Tibial nerve (tissue), 4 donors: Measurements from ENCODE around the gene B4GALNT1. TPM values are rescaled to one million over a fixed set of nuclear protein-coding genes. Genes with fewer than 3 reads are reported as not detected.

Source experiments
- DNase-seq, 2 donors: peaks; one replicate each; pipeline ENCODE4 v3.0.0-alpha.2; 2019; ENCODE audit warnings: low spot score in 2 of 2
- H3K27ac ChIP-seq, 4 donors: fragments of 200-600 bp; sonication (generic) in 3 of 4; one replicate each; pipeline ENCODE4 v1.5.1; 2017 to 2019; ENCODE audit warnings: mild to moderate bottlenecking in 1 of 4
- H3K27me3 ChIP-seq, 2 donors: fragments of 200-600 bp; sonication (generic) in 1 of 2; one replicate each; pipeline versions ENCODE4 v1.5.1 to v1.6.0; 2017 to 2019
- H3K36me3 ChIP-seq, 3 donors: fragments of 200-600 bp; sonication (generic); one replicate each; pipeline ENCODE4 v1.5.1; 2018 to 2019
- H3K4me1 ChIP-seq, 4 donors: fragments of 200-600 bp; sonication (generic) in 3 of 4; one replicate each; pipeline ENCODE4 v1.5.1; 2017 to 2019
- H3K4me3 ChIP-seq, 4 donors: fragments of 200-600 bp; sonication (generic) in 3 of 4; one replicate each; pipeline ENCODE4 v1.5.1; 2017 to 2019; ENCODE audit warnings: mild to moderate bottlenecking in 1 of 4, moderate library complexity in 1 of 4
- H3K9me3 ChIP-seq, 4 donors: fragments of 200-600 bp; sonication (generic) in 3 of 4; one replicate each; pipeline ENCODE4 v1.5.1; 2017 to 2019
- EP300 ChIP-seq, 2 donors: sonication (generic); formaldehyde crosslinking; IDR thresholded peaks; one replicate each; pipeline ENCODE4 v1.6.1; 2017; ENCODE audit warnings: antibody characterized with exemption in 2 of 2, mild to moderate bottlenecking in 1 of 2
- POLR2A ChIP-seq, 2 donors: fragments of 450-650 bp; IDR thresholded peaks; one replicate each; pipeline ENCODE4 v1.6.1; 2017; ENCODE audit warnings: antibody characterized with exemption in 2 of 2, mild to moderate bottlenecking in 2 of 2, moderate library complexity in 2 of 2
- WGBS, 2 donors: methylation state at CpG; one replicate each; pipeline ENCODE4 v1.1.5; 2018; 5-methylcytosine and 5-hydroxymethylcytosine counted together
- total RNA-seq, 4 donors: library from RNA; depleted of rRNA; stranded (reverse); fragments of >200 nt; gene quantifications; one replicate each; pipeline ENCODE4 v1.1.0, GENCODE V29; 2016
- TF ChIP-seq, protein P1 (sequence below), 5 experiments: fragments of 200-600 bp in 3 of 5; fragments of 450-650 bp in 2 of 5; sonication (generic) in 3 of 5; IDR thresholded peaks; one replicate each; pipeline ENCODE4 v1.5.1; 2016 to 2019; ENCODE audit warnings: antibody characterized with exemption in 5 of 5, mild to moderate bottlenecking in 3 of 5, moderate library complexity in 2 of 5

Gene B4GALNT1
- total RNA-seq, 4 donors from 2014 or later = 14.5 to 43.8 (median 16.8) TPM

DNA sequence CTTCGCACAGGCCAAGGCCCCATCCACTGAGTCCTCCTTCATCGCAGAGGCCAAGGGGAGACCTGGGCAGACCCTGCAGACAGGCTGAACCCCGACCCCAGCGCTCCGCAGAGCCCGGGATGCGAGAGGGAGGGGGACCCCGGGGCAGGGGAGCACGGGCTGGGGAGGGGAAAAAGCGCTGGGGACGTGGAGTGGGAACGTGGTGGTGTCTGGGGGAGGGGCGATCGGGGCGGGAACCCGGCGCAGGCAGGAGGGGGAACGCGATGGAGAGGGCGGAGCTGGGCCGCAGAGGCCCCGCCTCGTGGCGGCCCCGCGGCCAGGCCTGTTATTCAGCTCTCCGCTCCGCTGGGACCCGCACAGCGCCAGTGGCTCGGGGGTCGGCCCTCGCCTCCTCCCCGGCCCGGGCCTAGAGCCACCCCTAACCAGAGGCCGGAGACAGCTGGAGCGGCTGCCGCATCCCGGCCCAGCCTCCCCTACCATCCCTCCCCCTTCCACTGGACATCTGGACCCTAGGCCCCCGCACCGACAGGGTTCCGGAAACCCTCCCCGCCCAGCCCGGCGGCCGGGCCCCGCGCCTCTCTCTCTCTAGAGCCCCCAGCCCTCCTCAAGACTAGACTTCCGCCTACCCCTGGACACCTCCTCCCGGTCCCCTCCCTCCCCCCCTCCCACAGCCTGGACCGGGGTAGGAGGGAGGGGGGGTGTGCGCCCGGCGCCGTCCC is 21.7 kb downstream of the B4GALNT1 start, which contains the start of gene ARHGEF25:
Gene ARHGEF25 (plus strand): TSS at position 328 of the 719 bp plus-strand sequence. CDS start 460 bp downstream, outside the sequence.
- peak; percentile 49 to 62 for DNase-seq
- peak within 1 kb of the TSS; percentile 44 to 86 (median 68) for H3K4me3 ChIP-seq
- no peaks in the 10 kb centered on the region for H3K27me3 ChIP-seq
- peaks cover 0 to 82% (median 8%) of the 10 kb centered on the region in 4 donors for H3K4me1 ChIP-seq
- H3K9me3 ChIP-seq = no peaks in the 10 kb centered on the region
- H3K36me3 ChIP-seq = peaks cover 0 to 47% (median 0%) of the 10 kb centered on the region in 3 donors
- TF ChIP-seq POLR2A (IDR thresholded peaks at IDR 0.05) (peak in 1 of 2 donors; percentile 52), EP300 (IDR thresholded peaks at IDR 0.05) (peak in 1 of 2 donors; percentile 34)
- TF ChIP-seq, protein P1, sequence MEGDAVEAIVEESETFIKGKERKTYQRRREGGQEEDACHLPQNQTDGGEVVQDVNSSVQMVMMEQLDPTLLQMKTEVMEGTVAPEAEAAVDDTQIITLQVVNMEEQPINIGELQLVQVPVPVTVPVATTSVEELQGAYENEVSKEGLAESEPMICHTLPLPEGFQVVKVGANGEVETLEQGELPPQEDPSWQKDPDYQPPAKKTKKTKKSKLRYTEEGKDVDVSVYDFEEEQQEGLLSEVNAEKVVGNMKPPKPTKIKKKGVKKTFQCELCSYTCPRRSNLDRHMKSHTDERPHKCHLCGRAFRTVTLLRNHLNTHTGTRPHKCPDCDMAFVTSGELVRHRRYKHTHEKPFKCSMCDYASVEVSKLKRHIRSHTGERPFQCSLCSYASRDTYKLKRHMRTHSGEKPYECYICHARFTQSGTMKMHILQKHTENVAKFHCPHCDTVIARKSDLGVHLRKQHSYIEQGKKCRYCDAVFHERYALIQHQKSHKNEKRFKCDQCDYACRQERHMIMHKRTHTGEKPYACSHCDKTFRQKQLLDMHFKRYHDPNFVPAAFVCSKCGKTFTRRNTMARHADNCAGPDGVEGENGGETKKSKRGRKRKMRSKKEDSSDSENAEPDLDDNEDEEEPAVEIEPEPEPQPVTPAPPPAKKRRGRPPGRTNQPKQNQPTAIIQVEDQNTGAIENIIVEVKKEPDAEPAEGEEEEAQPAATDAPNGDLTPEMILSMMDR (IDR thresholded peaks at IDR 0.05) = peak in 1 of 5 experiments; percentile 12
- H3K27ac ChIP-seq = peak within 1 kb of the TSS; percentile 64 to 93 (median 83)
- 1% methylated on average over 32 to 33 of the region's 55 CpGs for WGBS, 2 donors

DNA sequence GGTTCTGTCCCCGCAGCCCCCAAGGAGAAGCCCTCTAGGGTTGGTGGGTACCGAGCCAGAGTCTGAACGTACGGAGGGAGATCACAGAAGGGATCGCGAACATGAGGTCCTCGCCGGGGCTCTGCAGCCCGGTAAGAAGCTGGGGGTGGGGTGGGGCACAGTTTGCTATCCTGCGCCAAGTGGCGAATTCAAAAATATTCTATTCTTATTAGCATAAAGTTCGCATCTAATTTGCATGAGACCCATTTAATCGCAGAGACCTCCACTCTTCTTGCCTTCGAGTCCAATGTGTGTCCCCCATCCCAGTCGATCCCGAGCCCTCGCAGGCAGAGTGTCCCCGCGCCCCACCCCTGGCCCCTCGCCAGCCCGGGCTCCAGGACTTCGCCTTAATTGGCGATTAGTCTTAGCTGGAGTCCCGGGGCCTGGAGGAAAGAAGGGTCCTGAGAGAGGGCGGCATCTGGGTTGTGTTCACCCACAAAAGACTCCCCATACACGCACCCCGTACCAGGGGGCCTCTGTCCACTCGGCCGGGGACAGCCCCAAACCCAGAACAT is 22.4 kb downstream of the B4GALNT1 start:
- Histone ChIP-seq H3K27ac (peak overlapping the region; percentile 64 to 93 (median 83)), H3K4me3 (peak overlapping the region; percentile 44 to 86 (median 68)), H3K9me3 (no peaks in the 10 kb centered on the region), H3K27me3 (no peaks in the 10 kb centered on the region), H3K36me3 (peaks cover 0 to 41% (median 0%) of the 10 kb centered on the region in 3 donors), H3K4me1 (peaks cover 0 to 86% (median 11%) of the 10 kb centered on the region in 4 donors)
- TF ChIP-seq EP300 (IDR thresholded peaks at IDR 0.05) = no peak
- peak in 1 of 2 donors; percentile 44 for DNase-seq
- WGBS, 2 donors = 4 to 6% methylated on average over 29 of the region's 29 CpGs

DNA sequence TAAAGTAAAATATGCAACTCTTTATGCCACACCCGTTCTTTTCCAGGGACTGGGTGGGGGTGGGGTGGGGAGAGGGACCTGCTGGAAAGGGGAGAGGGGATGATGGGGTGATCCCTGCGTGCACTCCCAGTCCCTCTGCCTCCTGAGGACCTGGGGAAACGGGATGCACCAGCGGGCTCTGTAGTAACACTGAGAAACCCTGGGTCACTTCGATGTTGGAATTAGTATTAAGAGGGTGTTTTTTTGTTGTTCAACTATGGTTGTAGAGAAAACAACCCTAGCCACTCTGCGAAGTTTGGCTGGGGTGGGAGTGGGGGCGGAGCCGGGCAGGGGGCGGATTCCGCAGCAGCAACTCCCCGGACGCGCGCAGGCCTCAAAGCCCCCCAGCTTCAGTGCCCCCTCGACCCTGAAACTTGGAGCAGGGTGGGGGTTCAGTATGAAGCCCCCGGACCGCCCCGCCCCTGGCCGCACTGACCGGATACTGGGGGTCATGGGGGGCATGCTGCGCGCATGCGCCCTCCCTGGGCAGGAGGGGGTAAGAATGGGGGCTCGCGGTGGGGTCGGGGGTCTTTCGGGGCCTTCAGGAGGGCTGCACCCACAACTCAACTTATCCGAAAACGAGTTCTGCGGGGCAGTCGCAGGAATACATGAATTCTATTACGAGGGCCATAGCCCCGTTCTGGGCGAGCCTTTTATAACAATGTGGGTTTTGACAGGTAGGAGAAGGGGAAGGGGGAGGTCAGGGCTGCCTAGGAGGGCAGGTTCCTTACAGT is 23.0 kb downstream of the B4GALNT1 start:
- 13 to 20% methylated on average over 11 to 32 of the region's 34 CpGs for WGBS, 2 donors
- Histone ChIP-seq H3K27me3 (no peaks in the 10 kb centered on the region), H3K4me1 (peaks cover 0 to 93% (median 15%) of the 10 kb centered on the region in 4 donors), H3K36me3 (peaks cover 0 to 34% (median 0%) of the 10 kb centered on the region in 3 donors), H3K4me3 (peak overlapping the region; percentile 44 to 86 (median 68)), H3K27ac (peak overlapping the region; percentile 64 to 93 (median 83)), H3K9me3 (no peaks in the 10 kb centered on the region)
- no peak for DNase-seq
- no peak for TF ChIP-seq POLR2A (IDR thresholded peaks at IDR 0.05)
- TF ChIP-seq, protein P1 (IDR thresholded peaks at IDR 0.05) = no peak
- no peak for TF ChIP-seq EP300 (IDR thresholded peaks at IDR 0.05)

DNA sequence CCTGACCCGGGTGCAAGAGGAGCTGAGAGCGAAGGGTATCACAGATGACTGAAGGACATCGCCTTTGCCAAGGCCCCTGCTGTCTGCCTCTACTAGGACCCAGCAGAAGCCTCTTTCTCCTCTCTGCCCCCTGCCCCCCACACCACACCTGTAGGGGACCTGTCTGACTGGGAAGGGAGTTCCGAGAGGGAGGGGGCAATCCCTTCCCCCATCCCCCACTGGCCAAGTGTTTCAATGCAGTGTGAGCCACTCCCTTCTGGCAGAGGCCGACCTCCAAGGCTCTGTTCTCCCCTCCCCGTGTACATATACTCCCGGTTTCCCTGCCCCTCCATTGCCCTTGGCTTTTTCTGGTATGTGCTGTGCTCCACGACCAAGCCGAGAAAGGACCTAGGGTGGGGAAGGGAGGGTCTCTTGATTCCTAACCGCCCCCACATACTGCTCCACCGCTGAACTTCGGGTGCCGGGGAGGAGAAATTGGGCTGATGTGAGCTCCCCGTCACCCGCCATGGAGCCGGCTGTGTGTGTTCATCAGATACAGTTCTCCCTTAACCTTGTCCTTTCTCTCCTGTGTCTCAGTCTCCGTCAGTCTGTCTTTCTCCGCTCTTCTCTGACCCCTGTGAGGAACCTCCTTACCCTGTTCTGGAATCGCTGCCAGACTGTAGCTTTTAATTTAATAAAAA is 23.8 kb downstream of the B4GALNT1 start:
- peak overlapping the region in 3 of 4 donors; percentile 53 to 86 (median 82) for H3K4me3 ChIP-seq
- H3K9me3 ChIP-seq = no peaks in the 10 kb centered on the region
- peaks cover 0 to 92% (median 15%) of the 10 kb centered on the region in 4 donors for H3K4me1 ChIP-seq
- DNase-seq = no peak
- H3K36me3 ChIP-seq = peaks cover 0 to 27% (median 0%) of the 10 kb centered on the region in 3 donors
- peak overlapping the region; percentile 64 to 93 (median 83) for H3K27ac ChIP-seq
- no peaks in the 10 kb centered on the region for H3K27me3 ChIP-seq
- 36 to 43% methylated on average over 19 of the region's 19 CpGs for WGBS, 2 donors
- TF ChIP-seq POLR2A (IDR thresholded peaks at IDR 0.05) = no peak
- TF ChIP-seq, protein P1 (IDR thresholded peaks at IDR 0.05) = no peak
- TF ChIP-seq EP300 (IDR thresholded peaks at IDR 0.05) = no peak
